PFSK-1 (cell line): Measurements from ENCODE around the gene SAMSN1.

Experiments
- FOXP2 ChIP-seq: optimal IDR thresholded peaks from 2 replicates; pipeline ENCODE3; 2011; ENCODE audit warnings: borderline replicate concordance, control low read depth, inconsistent platforms; ENCODE audit not compliant: insufficient read depth; ENCODE audit errors: extremely low read length, extremely low read depth
- POLR2AphosphoS5 ChIP-seq: IDR thresholded peaks from 2 replicates; pipeline ENCODE4 v1.6.1; 2012; ENCODE audit warnings: low read depth, mild to moderate bottlenecking, control low read depth, low read length, moderate library complexity

GRCh38 chr21:14573244-14573643 lies 27.1 kb upstream of the SAMSN1 start:
- no peak for TF ChIP-seq POLR2AphosphoS5
- TF ChIP-seq FOXP2, result no peak
